Activated CD4-positive, alpha-beta memory T cell treated with anti-CD3 and anti-CD28 coated beads for 36 hours (primary cell): ENCODE results near the gene DAB1. TPM values are rescaled to one million over a fixed set of nuclear protein-coding genes. Genes with fewer than 3 reads are reported as not detected.
A peak's percentile ranks its signal among the peaks of the same experiment; 100 is the strongest.

Experiments
- CTCF ChIA-PET: fragments of 350-600 bp; sonication (Branson Sonifier 250); formaldehyde crosslinking; loops from one replicate; lab custom pipeline; 2021; ENCODE audit warnings: antibody characterized with exemption, inconsistent platforms; lab: Charles Lee
- POLR2A ChIA-PET: fragments of 350-600 bp; sonication (Branson Sonifier 250); formaldehyde crosslinking; loops from one replicate; lab custom pipeline; 2021; ENCODE audit warnings: antibody characterized with exemption; lab: Charles Lee
- DNase-seq: peaks from one replicate; pipeline ENCODE4 v3.0.0-alpha.2; 2020
- H3K27ac Mint-ChIP-seq: one replicate; pipeline ENCODE4 v1.8.0; 2021; ENCODE audit warnings: mixed read lengths
- H3K27me3 Mint-ChIP-seq: one replicate; pipeline ENCODE4 v1.8.0; 2021; ENCODE audit warnings: mixed read lengths
- H3K36me3 Mint-ChIP-seq: one replicate; pipeline ENCODE4 v1.8.0; 2021; ENCODE audit warnings: mixed read lengths
- H3K4me1 Mint-ChIP-seq: one replicate; pipeline ENCODE4 v1.8.0; 2021; ENCODE audit warnings: low read depth, mixed read lengths
- H3K4me3 Mint-ChIP-seq: one replicate; pipeline ENCODE4 v1.8.0; 2021; ENCODE audit warnings: mild to moderate bottlenecking, mixed read lengths
- H3K9me3 Mint-ChIP-seq: one replicate; pipeline ENCODE4 v1.8.0; 2021; ENCODE audit warnings: mixed read lengths
- intact Hi-C: fragments of 100-400 bp; cut with micrococcal nuclease; formaldehyde crosslinking; loops from one replicate; pipeline ENCODE4 v1.15.1; 2023
- total RNA-seq, 2 experiments: library from RNA; stranded (reverse); gene quantifications; one replicate each; pipeline ENCODE4 v1.2.3, GENCODE V29; 2021

The DAB1 gene
- total RNA-seq, 2 experiments from 2014 or later, result 0.24 to 0.46 TPM

GRCh38 chr1:57131257-57131656 lies 292.6 kb downstream of the DAB1 start:
- Mint-ChIP-seq H3K27ac (no peak overlapping the region), H3K27me3 (no peaks in the 10 kb centered on the region), H3K36me3 (no peaks in the 10 kb centered on the region), H3K9me3 (no peaks in the 10 kb centered on the region), H3K4me1 (no peaks in the 10 kb centered on the region), H3K4me3 (no peak overlapping the region)
- intact Hi-C loops, result no loop called here
- ChIA-PET POLR2A (no interaction called here), CTCF (no interaction called here)
- DNase-seq, result no peak

DNA sequence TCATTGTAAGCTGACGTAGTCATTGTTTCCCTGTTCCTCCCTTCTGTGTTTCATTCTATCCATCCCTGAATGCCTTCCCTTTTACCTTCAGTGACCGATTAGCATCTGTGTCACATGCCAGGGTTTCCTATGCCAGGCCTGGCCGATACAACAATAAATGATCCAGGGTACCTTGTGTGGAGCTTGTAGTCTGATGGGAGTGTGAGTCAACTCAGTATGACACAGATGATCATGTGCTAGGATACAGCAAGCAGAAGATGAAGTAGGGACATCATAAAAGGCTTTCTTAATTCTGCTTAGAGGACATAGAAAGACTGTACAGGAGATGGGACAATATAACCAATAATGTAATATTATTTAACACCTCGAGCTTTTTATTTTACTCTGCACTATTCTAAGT lies 294.0 kb downstream of the DAB1 start:
- Mint-ChIP-seq H3K36me3 (no peaks in the 10 kb centered on the region), H3K4me1 (peaks cover 2% of the 10 kb centered on the region), H3K9me3 (no peaks in the 10 kb centered on the region), H3K27me3 (no peaks in the 10 kb centered on the region), H3K27ac (no peak overlapping the region), H3K4me3 (no peak overlapping the region)
- ChIA-PET CTCF (no interaction called here), POLR2A (no interaction called here)
- no peak for DNase-seq
- intact Hi-C loops, result no loop called here

DNA sequence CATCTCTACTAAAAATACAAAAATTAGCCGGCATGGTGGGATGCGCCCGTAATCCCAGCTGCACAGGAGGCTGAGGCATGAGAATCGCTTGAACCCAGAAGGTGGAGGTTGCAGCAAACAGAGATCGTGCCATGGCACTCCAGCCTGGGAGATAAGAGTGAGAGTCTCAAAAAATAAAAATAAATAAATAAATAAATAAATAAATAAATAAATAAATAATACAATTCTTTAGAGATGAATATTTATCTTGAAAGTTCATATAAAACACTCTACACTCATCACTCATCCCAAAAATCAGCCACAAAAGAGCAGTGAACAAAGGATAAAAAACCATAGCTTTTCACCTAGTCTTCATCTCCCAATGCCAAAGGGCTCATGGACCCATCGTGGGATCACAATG lies 295.9 kb downstream of the DAB1 start:
- intact Hi-C loops, result no loop called here
- no peaks in the 10 kb centered on the region for H3K9me3 Mint-ChIP-seq
- ChIA-PET CTCF (no interaction called here), POLR2A (no interaction called here)
- H3K4me3 Mint-ChIP-seq, result no peak overlapping the region
- H3K27ac Mint-ChIP-seq, result no peak overlapping the region
- H3K4me1 Mint-ChIP-seq, result peaks cover 2% of the 10 kb centered on the region
- no peaks in the 10 kb centered on the region for H3K36me3 Mint-ChIP-seq
- H3K27me3 Mint-ChIP-seq, result no peaks in the 10 kb centered on the region
- DNase-seq, result no peak

- Mint-ChIP-seq H3K27me3 (no peaks in the 10 kb centered on the region), H3K9me3 (no peaks in the 10 kb centered on the region), H3K27ac (no peak overlapping the region), H3K4me3 (no peak overlapping the region), H3K4me1 (peaks cover 2% of the 10 kb centered on the region), H3K36me3 (no peaks in the 10 kb centered on the region)
- intact Hi-C loops, result loop anchor here (1.0 kb wide), 2 partner anchors 43 to 182 kb away; no protein-coding TSS in a partner anchor
- CTCF ChIA-PET, result no interaction called here
- POLR2A ChIA-PET, result no interaction called here
- peak; percentile 28 for DNase-seq
Observed at GRCh38 chr1:57124768-57125446, 299.0 kb downstream of the DAB1 start.

GRCh38 chr1:57124170-57124569 lies 299.7 kb downstream of the DAB1 start:
- peaks cover 2% of the 10 kb centered on the region for H3K4me1 Mint-ChIP-seq
- no peak for DNase-seq
- H3K27ac Mint-ChIP-seq, result no peak overlapping the region
- no peaks in the 10 kb centered on the region for H3K36me3 Mint-ChIP-seq
- ChIA-PET CTCF (no interaction called here), POLR2A (no interaction called here)
- no peak overlapping the region for H3K4me3 Mint-ChIP-seq
- no peaks in the 10 kb centered on the region for H3K9me3 Mint-ChIP-seq
- intact Hi-C loops, result loop anchor here (1.0 kb wide), 1 partner anchor 183 kb away; no protein-coding TSS in a partner anchor
- H3K27me3 Mint-ChIP-seq, result no peaks in the 10 kb centered on the region

- peaks cover 2% of the 10 kb centered on the region for H3K4me1 Mint-ChIP-seq
- CTCF ChIA-PET, result no interaction called here
- no peaks in the 10 kb centered on the region for H3K9me3 Mint-ChIP-seq
- DNase-seq, result no peak
- H3K27ac Mint-ChIP-seq, result no peak overlapping the region
- POLR2A ChIA-PET, result no interaction called here
- no peaks in the 10 kb centered on the region for H3K36me3 Mint-ChIP-seq
- no peak overlapping the region for H3K4me3 Mint-ChIP-seq
- intact Hi-C loops, result no loop called here
- H3K27me3 Mint-ChIP-seq, result no peaks in the 10 kb centered on the region
Observed at GRCh38 chr1:57122031-57122430, 301.8 kb downstream of the DAB1 start.

DNA sequence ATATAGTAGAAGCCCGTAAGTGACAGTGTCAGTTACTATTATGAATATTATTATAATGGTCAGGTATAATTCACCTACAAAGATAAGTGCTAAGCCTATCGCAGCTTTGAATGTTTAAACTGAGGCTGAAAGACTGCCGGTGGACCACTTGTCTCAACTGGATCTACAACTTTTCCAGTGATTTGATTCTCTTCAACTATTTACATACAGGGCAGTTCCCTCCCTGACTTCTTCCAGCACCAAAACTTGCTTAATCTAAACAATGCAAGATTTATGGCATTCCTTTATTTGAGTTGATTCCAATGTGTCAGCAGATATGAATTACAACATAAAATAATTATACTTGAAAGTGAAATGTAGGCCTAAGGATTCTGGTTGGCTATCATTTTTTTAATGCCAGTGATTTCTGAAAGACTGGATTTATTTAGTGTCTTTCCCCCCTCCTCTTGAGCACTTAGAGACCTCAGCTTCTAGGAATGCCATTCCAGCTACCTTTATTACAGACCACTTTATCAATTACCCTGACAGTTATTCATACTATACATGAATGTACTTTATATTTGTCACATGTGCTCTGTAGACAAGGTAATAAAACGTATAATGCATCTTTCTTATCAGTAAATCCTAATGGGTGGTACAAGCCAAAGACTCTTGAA lies 304.8 kb downstream of the DAB1 start:
- Mint-ChIP-seq H3K9me3 (no peaks in the 10 kb centered on the region), H3K27me3 (no peaks in the 10 kb centered on the region), H3K4me3 (no peak overlapping the region), H3K27ac (no peak overlapping the region), H3K4me1 (no peaks in the 10 kb centered on the region), H3K36me3 (no peaks in the 10 kb centered on the region)
- intact Hi-C loops, result no loop called here
- ChIA-PET POLR2A (no interaction called here), CTCF (no interaction called here)
- no peak for DNase-seq

DNA sequence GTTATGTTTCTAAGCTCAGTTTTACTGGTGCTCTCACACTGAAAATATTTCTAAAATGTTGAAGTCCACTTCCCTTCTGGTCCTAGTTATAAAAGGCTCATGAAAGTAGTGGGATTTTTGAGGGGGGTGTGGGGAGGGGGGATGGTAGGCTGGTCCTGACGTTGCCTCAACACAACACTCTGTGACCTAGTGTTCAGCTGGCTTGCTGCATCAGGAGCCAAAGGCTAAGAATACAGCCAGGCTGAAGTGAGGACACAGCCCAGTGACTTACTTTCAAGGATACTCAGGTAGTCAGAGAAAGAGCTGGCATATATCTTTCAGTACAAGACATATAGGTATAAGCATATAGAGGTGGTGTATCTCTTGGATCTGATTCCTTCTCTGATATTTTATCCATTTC lies 306.1 kb downstream of the DAB1 start:
- ChIA-PET CTCF (interaction anchor here (0.7 kb wide), 1 partner anchor 314 kb away, joined by 4 read pairs; no protein-coding TSS in a partner anchor), POLR2A (interaction anchor here (0.6 kb wide), 1 partner anchor 17 kb away, joined by 3 read pairs; no protein-coding TSS in a partner anchor)
- Mint-ChIP-seq H3K27me3 (no peaks in the 10 kb centered on the region), H3K4me1 (no peaks in the 10 kb centered on the region), H3K27ac (no peak overlapping the region), H3K36me3 (no peaks in the 10 kb centered on the region), H3K9me3 (no peaks in the 10 kb centered on the region), H3K4me3 (no peak overlapping the region)
- DNase-seq, result no peak
- intact Hi-C loops, result no loop called here

DNA sequence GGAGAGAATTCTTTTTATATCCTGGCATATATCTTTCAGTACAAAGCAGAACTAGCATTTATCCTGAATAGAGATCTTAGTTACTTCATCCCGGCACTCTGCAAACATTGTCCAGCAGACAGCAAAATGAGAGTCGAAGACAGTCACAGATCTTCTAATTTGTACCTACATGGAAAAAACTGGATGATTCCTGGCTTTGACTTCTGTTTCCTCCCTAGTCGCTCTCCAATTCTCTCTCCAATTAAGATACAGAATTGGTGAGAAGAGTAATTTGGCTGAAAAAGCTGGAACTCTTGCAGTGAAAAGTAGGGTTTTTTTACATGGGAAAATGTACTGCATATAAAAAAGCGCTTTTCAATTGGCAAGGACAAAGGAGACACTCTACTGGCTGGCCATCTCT lies 307.0 kb downstream of the DAB1 start:
- H3K36me3 Mint-ChIP-seq, result no peaks in the 10 kb centered on the region
- H3K27me3 Mint-ChIP-seq, result no peaks in the 10 kb centered on the region
- intact Hi-C loops, result no loop called here
- DNase-seq, result no peak
- H3K9me3 Mint-ChIP-seq, result no peaks in the 10 kb centered on the region
- no peak overlapping the region for H3K27ac Mint-ChIP-seq
- no peak overlapping the region for H3K4me3 Mint-ChIP-seq
- ChIA-PET POLR2A (interaction anchor here (0.6 kb wide), 1 partner anchor 18 kb away, joined by 3 read pairs; no protein-coding TSS in a partner anchor), CTCF (no interaction called here)
- H3K4me1 Mint-ChIP-seq, result no peaks in the 10 kb centered on the region

GRCh38 chr1:57115030-57115614 lies 308.7 kb downstream of the DAB1 start:
- no peak overlapping the region for H3K27ac Mint-ChIP-seq
- intact Hi-C loops, result no loop called here
- H3K9me3 Mint-ChIP-seq, result no peaks in the 10 kb centered on the region
- no peak for DNase-seq
- CTCF ChIA-PET, result no interaction called here
- peaks cover 1% of the 10 kb centered on the region for H3K27me3 Mint-ChIP-seq
- no peaks in the 10 kb centered on the region for H3K36me3 Mint-ChIP-seq
- H3K4me1 Mint-ChIP-seq, result no peaks in the 10 kb centered on the region
- no peak overlapping the region for H3K4me3 Mint-ChIP-seq
- POLR2A ChIA-PET, result no interaction called here

- ChIA-PET CTCF (no interaction called here), POLR2A (no interaction called here)
- Mint-ChIP-seq H3K4me1 (no peaks in the 10 kb centered on the region), H3K4me3 (no peak overlapping the region), H3K9me3 (no peaks in the 10 kb centered on the region), H3K27ac (no peak overlapping the region), H3K27me3 (peaks cover 1% of the 10 kb centered on the region), H3K36me3 (no peaks in the 10 kb centered on the region)
- DNase-seq, result no peak
- intact Hi-C loops, result no loop called here
Observed at GRCh38 chr1:57112148-57112547, 311.7 kb downstream of the DAB1 start.

GRCh38 chr1:57111175-57111574 lies 312.7 kb downstream of the DAB1 start:
- no peak for DNase-seq
- intact Hi-C loops, result no loop called here
- no peak overlapping the region for H3K27ac Mint-ChIP-seq
- ChIA-PET POLR2A (no interaction called here), CTCF (no interaction called here)
- no peaks in the 10 kb centered on the region for H3K36me3 Mint-ChIP-seq
- H3K4me3 Mint-ChIP-seq, result no peak overlapping the region
- H3K27me3 Mint-ChIP-seq, result peaks cover 1% of the 10 kb centered on the region
- no peaks in the 10 kb centered on the region for H3K4me1 Mint-ChIP-seq
- no peaks in the 10 kb centered on the region for H3K9me3 Mint-ChIP-seq
